ENCODE data around the gene RPL38.

RPL38 gene

DNA sequence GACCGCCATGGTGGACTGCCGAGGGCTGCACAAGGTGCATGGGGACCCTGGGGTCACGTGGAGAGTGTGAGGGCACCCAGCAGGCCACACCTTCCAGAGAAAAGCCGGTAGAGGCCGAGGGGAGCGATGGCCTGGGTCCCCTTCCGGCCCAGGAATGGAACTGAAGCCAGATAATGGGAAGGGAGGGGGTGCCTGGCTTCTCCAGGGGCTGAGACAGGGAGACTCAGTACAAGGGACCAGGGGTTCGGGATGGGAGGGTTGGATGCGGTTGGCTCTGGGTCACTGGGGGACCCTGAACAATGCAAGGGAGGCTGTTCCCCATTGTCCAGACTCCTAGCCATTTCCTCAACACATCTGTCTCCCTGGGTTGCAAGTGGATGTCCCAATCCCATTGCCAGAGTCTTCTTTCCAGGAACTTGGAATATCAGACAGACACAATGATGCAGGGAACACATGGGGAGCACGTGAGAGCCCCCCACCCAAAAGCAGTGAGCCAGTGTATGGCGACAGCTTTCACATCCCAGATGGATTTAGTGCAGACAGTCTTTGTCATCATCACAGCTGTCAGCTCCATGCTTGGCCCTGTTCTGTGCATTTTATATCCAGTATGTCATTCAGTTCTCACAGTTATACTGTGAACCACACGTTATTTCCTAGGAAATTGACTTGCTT lies 47.0 kb downstream of the RPL38 start:
- DNase-seq = no peak

DNA sequence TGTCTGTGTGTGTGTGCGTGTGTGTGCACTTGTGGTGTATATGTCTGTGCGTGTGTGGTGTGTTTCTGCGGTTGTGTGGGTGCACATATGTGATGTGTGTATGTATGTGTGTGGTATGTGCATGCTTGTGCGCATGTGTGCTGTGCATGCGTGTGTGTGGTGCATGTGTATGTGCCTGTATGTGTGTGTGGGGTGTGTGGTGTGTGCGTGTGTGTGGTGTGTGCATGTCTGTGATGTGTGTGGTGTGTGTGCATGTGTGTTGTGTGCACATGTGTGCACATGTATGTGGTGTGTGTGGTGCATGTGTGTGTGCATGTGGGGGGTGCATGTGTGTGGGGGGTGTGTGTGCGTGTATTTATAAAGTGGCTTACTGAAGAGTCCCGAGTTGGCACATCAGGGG lies 47.6 kb downstream of the RPL38 start:
- no peak for DNase-seq

DNA sequence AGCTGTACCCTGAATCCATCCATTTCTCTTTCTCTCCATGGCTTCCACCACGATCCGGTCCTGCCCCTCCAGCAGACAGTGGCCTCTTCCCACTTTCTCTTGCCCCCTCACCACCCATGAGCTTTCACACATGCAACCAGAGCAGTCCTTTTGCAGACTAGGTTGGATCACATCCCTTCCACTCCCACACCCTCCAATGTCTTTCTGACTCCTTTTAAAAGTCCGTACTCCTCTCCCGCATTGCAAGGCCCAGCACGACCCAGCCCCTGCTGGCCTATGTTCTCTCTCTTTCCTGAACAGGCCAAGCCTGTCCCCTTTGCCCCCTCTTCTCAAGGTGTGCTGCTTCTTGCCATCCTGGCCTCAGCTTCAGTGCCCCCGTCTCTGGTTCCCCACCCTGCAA lies 48.1 kb downstream of the RPL38 start:
- DNase-seq = no peak

- DNase-seq = no peak
Observed at GRCh38 chr17:74252211-74252610, 48.7 kb downstream of the RPL38 start.

- no peak for DNase-seq
Observed at GRCh38 chr17:74253036-74253435, 49.6 kb downstream of the RPL38 start.

GRCh38 chr17:74257311-74257710 lies 53.8 kb downstream of the RPL38 start:
- DNase-seq = no peak

DNA sequence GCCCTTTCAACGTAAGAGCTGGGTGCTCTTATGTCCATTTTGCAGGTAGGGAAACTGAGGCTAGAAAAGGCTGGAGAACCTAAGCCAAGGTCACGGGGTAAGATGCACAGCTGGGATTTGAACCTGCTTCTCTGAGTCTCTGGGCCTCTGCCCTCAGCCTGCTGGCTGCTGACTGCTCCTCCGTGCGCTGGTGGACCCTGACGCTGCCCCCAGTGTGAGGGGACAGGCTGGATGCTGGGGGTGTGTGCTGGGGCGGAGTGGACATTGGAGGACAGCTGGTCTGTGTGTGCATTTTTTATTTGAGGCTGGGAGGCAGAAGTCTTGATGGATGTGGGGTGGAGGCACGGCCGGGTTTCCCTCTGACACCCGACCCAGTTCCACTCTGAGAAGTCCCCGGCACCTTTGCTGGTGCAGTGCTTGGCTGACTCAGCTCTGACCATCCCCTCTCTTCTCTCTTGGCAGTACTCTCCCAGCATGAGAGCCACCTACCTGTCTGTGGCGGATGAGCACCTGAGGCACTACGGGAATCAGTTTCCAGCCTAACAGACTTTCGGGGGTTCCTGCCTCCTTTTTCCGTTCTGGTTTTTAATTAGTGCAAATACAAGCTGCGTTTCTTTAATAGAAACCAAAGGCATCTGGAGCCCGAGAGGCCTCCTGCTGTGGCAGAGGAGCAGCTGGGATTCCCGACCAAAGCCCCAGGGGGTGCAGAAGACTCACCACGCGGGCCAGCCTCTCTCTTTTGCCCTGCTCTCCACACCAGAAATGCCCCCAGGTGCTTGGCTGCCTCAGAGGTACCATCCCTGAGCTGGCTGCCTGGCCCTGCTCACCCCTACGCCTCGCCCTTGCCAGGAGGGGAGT lies 56.4 kb downstream of the RPL38 start:
- no peak for DNase-seq
